HepG2 (cell line): ENCODE results near the gene MFSD11.

Experiments
- ARID2 ChIP-seq: sonication (generic); formaldehyde crosslinking; IDR thresholded peaks from 2 replicates; pipeline ENCODE4 v1.8.1; 2022; ENCODE audit warnings: mild to moderate bottlenecking, missing genetic modification reagents, borderline replicate concordance
- CBX2 ChIP-seq, 2 experiments: fragments of 200-600 bp in 1 of 2; sonication (generic); formaldehyde crosslinking in 1 of 2; IDR thresholded peaks; 2 replicates each; pipeline versions ENCODE4 v1.7.0 to v1.8.1; 2018 to 2022; ENCODE audit warnings: low read depth in 2 of 2, low read length in 1 of 2, mild to moderate bottlenecking in 1 of 2, missing genetic modification reagents in 1 of 2
- HNRNPH1 ChIP-seq: fragments of 200-400 bp; formaldehyde crosslinking; optimal IDR thresholded peaks from 2 replicates; pipeline ENCODE3; 2017; ENCODE audit warnings: mild to moderate bottlenecking, low read depth, low read length
- KDM2A ChIP-seq: sonication (generic); formaldehyde crosslinking; IDR thresholded peaks from 2 replicates; pipeline ENCODE4 v1.4.0; 2020; ENCODE audit warnings: low read depth, missing genetic modification reagents, borderline replicate concordance
- KLF15 ChIP-seq: sonication (generic); formaldehyde crosslinking; IDR thresholded peaks from 2 replicates; pipeline ENCODE4 v1.8.1; 2023; ENCODE audit warnings: borderline replicate concordance, mild to moderate bottlenecking, inconsistent platforms, missing genetic modification reagents, mixed read lengths
- POLR2A ChIP-seq, 2 experiments: IDR thresholded peaks; 2 replicates each; pipeline ENCODE4 v1.6.1; 2011; ENCODE audit warnings: low read depth in 2 of 2, low read length in 2 of 2, mild to moderate bottlenecking in 1 of 2, moderate library complexity in 1 of 2; ENCODE audit not compliant: insufficient read depth in 1 of 2

DNA sequence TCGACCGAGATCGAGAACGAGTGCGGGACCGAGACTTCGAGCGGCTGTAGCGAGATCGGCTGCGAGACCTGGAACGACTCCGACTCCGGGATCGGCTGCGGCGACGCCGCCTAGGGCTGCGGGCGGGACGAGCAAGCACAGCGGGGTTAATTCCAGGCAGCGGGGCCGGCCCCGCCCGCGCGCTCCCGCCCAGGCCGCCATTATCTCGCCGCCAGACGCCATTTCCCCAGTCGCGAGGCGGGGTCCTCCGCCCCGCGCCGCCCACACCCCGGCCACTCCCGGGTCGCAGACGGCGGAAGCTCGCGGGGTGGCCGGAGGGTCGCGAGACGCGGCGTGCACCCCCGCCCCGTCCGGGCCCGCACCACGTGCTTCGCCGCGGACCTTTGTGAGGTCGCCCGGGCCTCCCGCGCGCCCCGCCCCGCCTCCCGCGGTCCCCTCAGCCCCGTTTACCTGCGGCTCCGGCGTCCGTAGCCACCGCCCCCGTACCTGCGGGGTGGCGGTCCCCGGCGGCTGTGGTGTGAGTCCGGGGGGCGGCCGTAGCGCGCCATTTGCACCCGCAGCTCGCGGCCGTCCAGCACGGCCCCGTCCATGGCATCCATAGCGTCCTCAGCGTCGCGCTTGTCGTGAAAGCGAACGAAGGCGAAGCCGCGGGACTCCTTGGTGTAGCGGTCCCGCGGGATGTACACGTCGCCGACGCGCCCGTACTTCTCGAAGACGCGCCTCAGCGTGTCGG is 1.4 kb upstream of the MFSD11 start:
- peak; percentile 4; the same call in 1 of the 2 replicates for TF ChIP-seq ARID2
- TF ChIP-seq CBX2 (IDR thresholded peaks at IDR 0.05; ENCODE audit: low read depth, low read length): no peak
- no peak for TF ChIP-seq CBX2 (CRISPR knock-in tag; IDR thresholded peaks at IDR 0.05; ENCODE audit: low read depth)
- TF ChIP-seq POLR2A (IDR thresholded peaks at IDR 0.05; ENCODE audit: insufficient read depth in 1 of 2, low read depth in 2 of 2, low read length in 2 of 2): peak; percentile 54 to 64; a peak in 3 of 4 replicates
- no peak for TF ChIP-seq HNRNPH1
- peak; percentile 12; the same call in 1 of the 2 replicates for TF ChIP-seq KDM2A (CRISPR knock-in tag)
- TF ChIP-seq KLF15: no peak; the same call in 1 of the 2 replicates
